ENCODE results near the gene PGLYRP3.

DNA sequence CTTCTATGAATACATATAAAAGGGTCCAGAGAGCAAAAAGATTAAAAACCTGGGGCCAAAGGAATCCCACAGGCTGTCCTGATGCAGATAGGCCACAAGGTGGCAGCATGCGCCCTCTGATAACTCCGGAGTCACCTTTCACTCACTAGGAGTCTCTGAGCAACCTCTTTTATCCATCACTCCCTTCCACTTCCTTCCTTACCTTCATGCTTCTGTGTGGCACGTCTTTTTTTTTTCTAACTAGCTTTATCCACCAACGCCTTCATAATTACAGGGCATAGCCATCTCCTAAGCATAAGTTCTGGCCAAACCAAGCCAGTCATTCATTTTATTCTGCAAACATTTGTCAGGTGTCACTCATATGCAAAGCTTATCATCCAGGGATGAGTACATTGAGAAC lies 39.8 kb upstream of the PGLYRP3 start:
- TF ChIP-seq, protein P1, sequence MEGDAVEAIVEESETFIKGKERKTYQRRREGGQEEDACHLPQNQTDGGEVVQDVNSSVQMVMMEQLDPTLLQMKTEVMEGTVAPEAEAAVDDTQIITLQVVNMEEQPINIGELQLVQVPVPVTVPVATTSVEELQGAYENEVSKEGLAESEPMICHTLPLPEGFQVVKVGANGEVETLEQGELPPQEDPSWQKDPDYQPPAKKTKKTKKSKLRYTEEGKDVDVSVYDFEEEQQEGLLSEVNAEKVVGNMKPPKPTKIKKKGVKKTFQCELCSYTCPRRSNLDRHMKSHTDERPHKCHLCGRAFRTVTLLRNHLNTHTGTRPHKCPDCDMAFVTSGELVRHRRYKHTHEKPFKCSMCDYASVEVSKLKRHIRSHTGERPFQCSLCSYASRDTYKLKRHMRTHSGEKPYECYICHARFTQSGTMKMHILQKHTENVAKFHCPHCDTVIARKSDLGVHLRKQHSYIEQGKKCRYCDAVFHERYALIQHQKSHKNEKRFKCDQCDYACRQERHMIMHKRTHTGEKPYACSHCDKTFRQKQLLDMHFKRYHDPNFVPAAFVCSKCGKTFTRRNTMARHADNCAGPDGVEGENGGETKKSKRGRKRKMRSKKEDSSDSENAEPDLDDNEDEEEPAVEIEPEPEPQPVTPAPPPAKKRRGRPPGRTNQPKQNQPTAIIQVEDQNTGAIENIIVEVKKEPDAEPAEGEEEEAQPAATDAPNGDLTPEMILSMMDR (conservative IDR thresholded peaks at IDR 0.05; ENCODE audit: low read depth, low read length), result peak; percentile 97
- TF ChIP-seq EZH2 (IDR thresholded peaks at IDR 0.05; ENCODE audit: low read length, unreplicated experiment) (no peak), EZH2phosphoT487 (IDR thresholded peaks at IDR 0.05; ENCODE audit: borderline replicate concordance, low read length) (no peak)

All from PC-3 (cell line).